Fibroblast of skin of right biceps (primary cell): ENCODE results near the gene ARRB1.
"Not testable (repeated sequence)": the region's sequence is repeated elsewhere in the genome, so short reads cannot be mapped to it uniquely, and the experiment has no call there.

Experiments
- DNase-seq: peaks from one replicate; pipeline ENCODE4 v3.0.0-alpha.2; 2013

The ARRB1 gene

GRCh38 chr11:75293903-75294302 lies 57.6 kb downstream of the ARRB1 start:
- no peak for DNase-seq

GRCh38 chr11:75292943-75293342 lies 58.5 kb downstream of the ARRB1 start:
- no peak for DNase-seq

GRCh38 chr11:75291741-75292140 lies 59.7 kb downstream of the ARRB1 start:
- DNase-seq = no peak

- no peak for DNase-seq
Observed at GRCh38 chr11:75289919-75290318, 61.5 kb downstream of the ARRB1 start.

GRCh38 chr11:75289511-75289760 lies 62.0 kb downstream of the ARRB1 start:
- DNase-seq = no peak

- no peak for DNase-seq
Observed at GRCh38 chr11:75287579-75287978, 63.9 kb downstream of the ARRB1 start.

- peak; percentile 31 for DNase-seq
Observed at GRCh38 chr11:75286826-75287465, 64.5 kb downstream of the ARRB1 start.

GRCh38 chr11:75285776-75286360 lies 65.6 kb downstream of the ARRB1 start:
- DNase-seq = no peak

- no peak for DNase-seq
Observed at GRCh38 chr11:75283391-75283931, 68.0 kb downstream of the ARRB1 start.

- DNase-seq = no peak
Observed at GRCh38 chr11:75281469-75282095, 69.9 kb downstream of the ARRB1 start.

GRCh38 chr11:75280770-75281468 lies 70.5 kb downstream of the ARRB1 start:
- DNase-seq = no peak

GRCh38 chr11:75280227-75280701 lies 71.2 kb downstream of the ARRB1 start:
- peak; percentile 61 for DNase-seq

- peak; percentile 15 for DNase-seq
Observed at GRCh38 chr11:75279273-75279672, 72.2 kb downstream of the ARRB1 start.

- no peak for DNase-seq
Observed at GRCh38 chr11:75277991-75278790, 73.3 kb downstream of the ARRB1 start.

GRCh38 chr11:75277211-75277805 lies 74.2 kb downstream of the ARRB1 start:
- no peak for DNase-seq

- DNase-seq = no peak
Observed at GRCh38 chr11:75276686-75277085, 74.8 kb downstream of the ARRB1 start.

- DNase-seq = no peak
Observed at GRCh38 chr11:75276186-75276585, 75.3 kb downstream of the ARRB1 start.

GRCh38 chr11:75275581-75275980 lies 75.9 kb downstream of the ARRB1 start:
- DNase-seq = no peak

- DNase-seq = not testable (repeated sequence)
Observed at GRCh38 chr11:75274716-75275115, 76.7 kb downstream of the ARRB1 start.

- no peak for DNase-seq
Observed at GRCh38 chr11:75273411-75274391, 77.8 kb downstream of the ARRB1 start.

GRCh38 chr11:75272821-75273301 lies 78.6 kb downstream of the ARRB1 start:
- no peak for DNase-seq
